Stimulated activated CD4-positive, alpha-beta T cell treated with anti-CD3 and anti-CD28 coated beads, Interleukin-2, amount 100 ng/mL, for 48 hours (primary cell): ENCODE data around the gene ABL2.
A peak's percentile ranks its signal among the peaks of the same experiment; 100 is the strongest.

Source experiments
- DNase-seq, 2 donors: peaks; one replicate each; pipeline ENCODE4 v3.0.0-alpha.2; 2020

ABL2 gene

DNA sequence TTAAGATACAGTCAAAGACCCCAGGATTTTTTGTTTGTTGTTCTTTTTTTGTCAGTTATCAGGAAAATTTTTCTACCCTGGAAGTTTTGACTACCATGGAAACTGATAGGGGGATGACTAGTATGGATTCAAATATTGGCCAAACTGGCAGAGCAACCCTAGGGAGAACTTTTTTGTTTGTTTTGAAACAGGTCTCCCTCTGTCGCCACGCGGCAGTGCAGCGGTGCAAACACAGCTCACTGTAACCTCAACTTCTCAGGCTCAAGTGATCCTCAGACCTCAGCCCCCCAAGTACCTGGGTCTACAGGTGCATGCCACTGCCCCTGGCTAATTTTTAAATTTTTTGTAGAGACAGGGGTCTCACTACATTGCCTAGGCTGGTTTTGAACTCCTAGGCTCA lies 101.0 kb downstream of the ABL2 start:
- no peak for DNase-seq

- DNase-seq = no peak
Measured at GRCh38 chr1:179127163-179127895, 102.1 kb downstream of the ABL2 start.

DNA sequence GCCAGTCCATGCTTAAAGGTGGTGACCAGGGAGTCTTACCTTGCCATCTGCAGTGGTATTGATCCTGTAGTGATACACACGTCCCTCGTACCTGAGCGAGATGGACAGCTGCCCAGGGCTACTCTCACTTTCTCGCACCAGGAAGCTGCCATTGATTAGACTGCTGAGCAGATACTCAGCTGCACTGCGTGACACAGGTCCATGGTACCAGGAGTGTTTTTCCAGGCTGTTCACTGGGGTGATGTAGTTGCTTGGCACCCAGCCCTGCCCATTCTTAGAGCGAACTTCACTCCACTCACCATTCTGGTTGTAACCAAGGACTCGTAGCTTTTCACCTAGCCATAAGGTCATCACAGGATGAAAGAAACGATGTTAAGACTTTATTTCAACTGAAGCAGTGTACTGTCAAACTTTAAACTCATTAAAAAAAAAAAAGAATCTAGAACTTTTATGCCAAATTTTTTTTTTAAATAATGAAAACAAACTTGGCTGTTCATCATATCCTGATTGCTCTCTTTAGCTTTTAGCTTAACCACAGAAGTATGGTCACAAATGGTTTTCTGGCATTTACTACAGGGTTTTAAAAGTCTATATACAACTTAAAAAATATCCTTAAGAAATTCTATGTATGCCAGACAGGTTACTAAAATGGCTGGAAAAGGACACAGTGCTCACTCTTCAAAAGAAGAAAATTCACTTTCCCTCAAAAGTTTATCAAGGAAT lies 103.0 kb downstream of the ABL2 start:
- no peak for DNase-seq

DNA sequence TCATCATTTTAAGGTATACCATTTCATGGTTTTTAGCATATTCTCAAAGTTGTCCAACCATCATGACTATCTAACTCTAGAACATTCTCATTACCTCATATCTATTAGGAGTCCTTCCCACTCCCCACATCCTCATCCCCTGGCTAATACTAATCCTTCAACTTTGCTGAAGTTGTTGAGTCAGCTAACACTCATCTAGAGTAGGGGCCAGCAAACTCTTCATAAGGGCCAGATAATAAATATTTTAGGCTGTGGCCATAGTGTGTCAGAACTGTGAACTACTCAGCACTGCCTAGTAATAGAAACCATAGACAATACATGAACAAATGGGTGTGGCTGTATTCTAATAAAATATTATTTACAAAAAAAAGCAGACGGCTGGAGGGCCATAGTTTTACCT lies 104.6 kb downstream of the ABL2 start:
- DNase-seq = no peak

DNA sequence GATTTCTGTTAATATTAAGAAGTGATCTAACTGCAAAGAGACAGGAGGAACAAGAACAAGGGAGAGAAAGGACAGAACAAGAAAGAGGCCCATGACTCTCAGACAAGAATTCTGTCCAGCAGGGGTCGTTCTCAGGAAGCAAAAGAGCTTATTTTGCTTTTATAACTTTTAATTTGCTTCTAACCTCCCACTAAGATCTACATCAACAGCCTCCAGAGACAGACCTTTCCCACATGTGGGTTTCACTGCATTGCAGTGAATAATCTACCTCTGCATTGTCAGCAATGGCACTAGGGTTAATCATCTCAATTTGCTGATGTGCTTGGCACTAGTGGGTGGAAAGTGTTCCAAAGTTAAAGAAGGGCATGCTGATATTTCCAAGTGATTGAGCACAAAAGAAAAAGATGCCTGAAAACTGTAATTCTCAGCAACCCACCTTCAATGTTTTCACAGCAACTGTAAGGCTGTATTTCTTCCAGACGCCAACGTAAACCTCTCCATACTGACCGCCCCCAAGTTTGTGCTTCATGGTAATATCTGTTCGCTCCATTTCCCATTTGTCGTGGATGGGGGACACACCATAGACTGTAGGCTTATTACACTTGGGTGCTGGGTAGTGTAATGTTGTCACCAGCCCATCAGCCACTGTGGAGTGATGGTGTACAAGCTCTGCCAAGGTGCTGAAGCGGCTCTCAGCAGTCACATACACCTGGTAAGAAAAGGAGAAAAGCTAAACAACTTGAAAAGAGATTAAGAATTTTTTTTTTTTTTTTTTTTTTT lies 108.1 kb downstream of the ABL2 start:
- peak; percentile 28 to 38 for DNase-seq

GRCh38 chr1:179120736-179121135 lies 108.7 kb downstream of the ABL2 start:
- DNase-seq = no peak

- DNase-seq = no peak
Measured at GRCh38 chr1:179119513-179119912, 110.0 kb downstream of the ABL2 start.

GRCh38 chr1:179115181-179115580 lies 114.3 kb downstream of the ABL2 start:
- no peak for DNase-seq

DNA sequence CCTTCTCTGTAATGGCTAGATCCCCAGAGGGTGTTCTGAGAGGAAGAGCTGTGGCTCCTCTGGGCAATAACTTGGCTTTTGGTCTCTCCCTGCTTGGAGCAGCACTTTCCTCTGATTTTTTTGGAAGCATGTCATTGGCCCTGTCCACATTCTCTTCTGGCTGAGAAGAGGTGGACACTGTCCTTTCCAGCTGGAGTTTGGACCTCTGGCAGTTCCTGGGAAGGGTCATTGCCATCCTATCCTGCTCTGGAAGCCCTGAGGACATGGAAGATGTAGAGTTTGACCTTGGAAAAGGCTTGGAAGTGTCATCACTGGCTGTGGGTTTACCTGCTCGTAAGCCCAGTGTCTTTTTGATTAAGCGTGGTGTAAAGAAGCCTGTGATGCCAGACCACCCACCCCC lies 120.8 kb downstream of the ABL2 start:
- DNase-seq = no peak

DNA sequence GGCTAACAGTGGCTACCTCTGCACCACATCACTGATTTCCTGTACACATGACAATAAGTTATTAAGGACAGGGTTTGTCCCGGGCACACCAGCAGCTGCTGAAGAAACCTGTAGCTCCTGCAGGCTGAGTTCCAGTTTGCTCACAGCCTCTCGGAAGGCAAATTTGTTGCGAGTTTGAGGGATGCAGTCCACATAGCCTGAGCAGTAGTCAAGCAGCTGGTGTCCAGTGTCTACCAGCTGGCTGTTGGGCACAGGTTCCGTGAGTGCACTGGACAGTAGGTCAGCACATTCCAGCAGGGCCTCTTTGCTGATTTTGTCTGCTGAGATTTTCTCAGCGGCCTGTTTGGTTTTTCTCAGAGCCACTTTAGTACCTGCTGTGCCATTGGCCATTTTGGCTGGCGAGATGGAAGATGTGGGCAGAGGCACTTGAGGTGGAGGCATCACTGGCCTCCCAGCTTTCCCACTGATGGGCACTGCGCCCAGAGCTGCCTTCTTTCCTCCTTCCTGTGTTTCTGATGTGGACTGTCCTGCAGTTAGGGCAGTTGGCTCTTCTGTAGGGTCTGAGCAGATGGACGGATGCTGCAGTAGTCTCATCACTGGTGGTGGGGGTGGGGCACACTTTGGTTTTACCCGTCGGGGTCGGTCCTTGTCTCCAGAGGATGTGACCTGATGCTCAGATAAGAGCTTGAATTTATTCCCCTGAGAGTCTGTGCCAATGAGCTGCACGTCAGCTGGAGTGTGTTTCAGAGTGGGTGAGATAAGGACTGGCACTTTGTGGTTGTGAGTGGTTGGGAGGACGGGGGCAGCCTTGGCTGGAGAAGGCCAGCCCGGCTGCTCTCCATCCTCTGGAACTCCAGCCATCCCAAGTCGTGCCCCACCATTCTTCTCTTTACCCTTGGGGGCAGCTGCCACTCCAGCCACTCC lies 121.5 kb downstream of the ABL2 start:
- no peak for DNase-seq

GRCh38 chr1:179105393-179105792 lies 124.1 kb downstream of the ABL2 start:
- no peak for DNase-seq

GRCh38 chr1:179104611-179105250 lies 124.7 kb downstream of the ABL2 start:
- no peak for DNase-seq

DNA sequence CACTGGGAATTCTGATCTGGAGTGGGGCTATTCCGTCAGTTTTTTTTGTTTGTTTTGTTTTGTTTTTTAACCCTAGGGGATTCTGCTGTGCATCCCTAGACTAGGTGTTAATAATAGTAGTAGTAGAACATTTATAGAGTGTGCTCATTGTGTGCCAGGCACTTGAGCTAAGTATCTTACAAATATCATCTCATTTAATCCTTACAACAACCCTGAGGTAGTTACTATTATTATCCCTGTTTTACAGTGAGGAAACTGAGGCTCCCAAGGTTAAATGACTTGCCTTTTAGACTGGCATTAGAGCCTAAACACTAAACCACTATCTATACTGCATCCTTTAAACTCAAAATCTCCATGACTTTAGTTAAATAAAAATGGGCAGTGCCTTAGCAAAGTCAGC lies 125.5 kb downstream of the ABL2 start:
- DNase-seq = no peak

DNA sequence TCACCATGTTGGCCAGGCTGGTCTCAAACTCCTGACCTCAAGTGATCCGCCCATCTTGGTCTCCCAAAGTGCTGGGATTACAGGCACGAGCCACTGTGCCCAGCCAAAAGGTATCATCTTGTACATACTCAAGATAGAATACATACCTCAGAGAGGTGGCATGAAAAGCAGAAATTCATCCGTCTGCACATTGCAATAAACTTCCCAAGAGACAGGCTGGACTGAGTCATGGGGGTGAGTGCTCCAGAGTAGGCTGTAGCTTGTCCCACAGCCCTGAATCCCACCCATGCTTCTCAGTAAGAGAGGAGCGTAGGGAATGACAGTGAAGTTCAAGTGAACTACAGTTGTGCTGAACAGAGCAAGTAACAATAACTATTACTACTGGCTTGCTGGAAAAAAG lies 127.9 kb downstream of the ABL2 start:
- DNase-seq = no peak

DNA sequence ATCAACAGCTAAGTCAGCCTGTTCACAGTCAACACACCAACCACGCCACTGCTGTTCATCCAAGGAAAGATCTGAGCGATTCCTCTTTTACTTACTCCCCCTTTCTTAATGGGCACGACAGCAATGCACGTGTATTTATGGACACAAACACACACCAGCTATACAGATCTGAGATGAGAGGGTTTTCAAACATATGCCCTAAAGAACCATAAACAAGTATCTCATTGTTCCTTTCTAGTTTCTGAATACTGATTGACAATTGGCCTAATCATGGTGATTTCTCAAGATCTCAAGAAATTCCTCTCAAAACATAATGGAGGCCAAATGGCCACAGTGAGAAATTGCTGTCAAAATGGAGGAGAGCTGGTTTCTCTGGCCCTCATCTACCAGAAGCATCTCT lies 129.6 kb downstream of the ABL2 start:
- DNase-seq = no peak

GRCh38 chr1:179095924-179096323 lies 133.6 kb downstream of the ABL2 start:
- DNase-seq = no peak

- DNase-seq = no peak
Measured at GRCh38 chr1:179095377-179095776, 134.1 kb downstream of the ABL2 start.

DNA sequence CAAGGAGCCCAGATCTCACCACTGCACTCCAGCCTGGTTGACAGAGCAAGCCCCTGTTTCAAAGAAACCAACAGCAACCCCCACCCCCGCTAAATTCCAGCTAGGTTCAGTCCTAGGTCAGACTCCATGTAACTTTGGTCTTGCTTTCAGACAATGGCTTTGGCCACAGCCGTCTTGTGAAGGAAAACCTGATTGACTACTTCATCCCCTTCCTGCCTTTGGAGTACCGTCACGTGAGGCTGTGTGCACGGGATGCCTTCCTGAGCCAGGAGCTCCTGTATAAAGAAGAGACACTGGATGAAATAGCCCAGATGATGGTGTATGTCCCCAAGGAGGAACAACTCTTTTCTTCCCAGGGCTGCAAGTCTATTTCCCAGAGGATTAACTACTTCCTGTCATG lies 134.7 kb downstream of the ABL2 start:
- DNase-seq = no peak

DNA sequence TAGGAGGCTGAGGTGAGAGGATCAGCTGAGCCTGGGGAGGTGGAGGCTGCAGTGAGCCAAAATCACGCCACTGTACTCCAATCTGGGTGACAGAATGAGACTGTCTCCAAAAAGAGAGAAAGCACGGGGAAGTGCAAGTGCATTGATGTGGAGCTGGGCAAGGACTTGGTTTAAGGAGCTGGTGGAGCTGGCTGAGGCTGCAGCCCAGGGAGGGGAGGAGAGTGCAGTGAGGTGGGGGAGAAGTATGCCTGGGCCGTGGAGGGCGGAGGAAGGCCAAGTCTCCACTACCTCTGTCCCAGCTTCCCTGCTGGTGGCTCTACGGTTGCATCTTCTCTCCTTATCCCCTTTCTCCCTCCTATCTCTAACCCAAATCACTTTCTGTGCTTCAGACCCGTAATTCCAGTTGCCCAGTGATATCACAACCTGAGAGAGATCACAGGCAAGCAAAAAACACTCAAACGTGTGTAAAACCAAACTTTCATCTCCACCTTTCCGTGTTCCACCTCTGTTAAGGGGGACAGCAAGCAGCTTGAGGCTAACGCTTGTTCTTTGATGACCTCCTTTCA lies 136.5 kb downstream of the ABL2 start:
- DNase-seq = no peak

DNA sequence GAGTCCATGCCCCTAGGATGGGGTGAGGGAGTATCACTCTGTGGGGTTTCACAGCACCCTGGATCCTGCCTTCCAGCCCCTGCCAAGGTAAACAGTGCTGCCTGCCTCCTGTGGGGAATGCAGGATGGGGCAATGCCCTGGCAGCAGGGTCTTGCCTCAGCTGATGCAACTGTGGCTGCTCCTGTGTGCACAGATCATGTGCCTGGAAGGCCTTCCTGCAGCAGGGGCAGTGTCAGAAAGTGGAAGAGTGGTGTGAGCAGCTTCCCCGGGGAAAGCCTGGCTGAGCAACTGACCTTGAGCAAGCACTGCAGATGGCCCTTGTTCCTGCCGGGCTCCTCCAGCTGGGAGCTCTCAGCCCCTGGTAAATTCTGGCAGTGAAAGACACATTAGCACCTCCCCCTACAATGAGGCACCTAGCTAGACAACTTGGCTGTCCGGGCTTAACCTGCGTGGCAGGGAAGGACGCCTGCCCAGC lies 137.7 kb downstream of the ABL2 start:
- no peak for DNase-seq

DNA sequence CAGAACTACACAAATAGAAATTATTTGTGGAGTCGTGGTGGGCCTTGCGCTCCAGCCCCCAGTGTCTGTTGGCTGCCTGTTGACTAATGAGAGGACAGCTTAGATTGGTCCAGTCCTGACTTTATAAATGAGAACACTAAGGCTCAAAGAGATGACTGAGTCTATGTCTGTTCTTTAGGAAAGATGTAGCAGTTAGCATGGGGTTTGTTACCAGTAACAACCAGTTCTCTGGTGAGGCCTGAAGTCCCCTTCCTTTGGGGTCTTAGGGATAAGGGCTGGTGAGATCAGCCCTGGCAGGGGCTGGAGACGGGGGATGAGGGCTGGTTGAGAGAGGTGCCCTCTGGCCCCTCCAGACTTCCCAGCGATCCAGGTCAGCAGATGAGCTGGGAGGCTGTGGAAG lies 138.6 kb downstream of the ABL2 start:
- no peak for DNase-seq

GRCh38 chr1:179090522-179090921 lies 139.0 kb downstream of the ABL2 start:
- no peak for DNase-seq
